A204.1 (cell line): ENCODE measurements around the gene TXNRD2.

Experiments
- FAIRE-seq: peaks from 2 replicates; lab custom pipeline; 2012; peaks lifted over from hg19 to GRCh38; lab: Jason Lieb, UNC

TXNRD2 gene

GRCh38 chr22:19855504-19856409 lies 85.9 kb downstream of the TXNRD2 start:
- FAIRE-seq = no peak

GRCh38 chr22:19854778-19855503 lies 86.7 kb downstream of the TXNRD2 start, which contains the start of the genes GNB1L and RTL10:
Gene GNB1L, minus strand, starts transcription at chr22:19854874. Its CDS starts 33,519 bp downstream, at chr22:19821355.
Gene RTL10, minus strand, starts transcription at chr22:19854874. Its CDS starts 2,613 bp downstream, at chr22:19852261.
- FAIRE-seq = no peak

- no peak for FAIRE-seq
These were observed 87.5 kb downstream of the TXNRD2 start for GRCh38 chr22:19853879-19854777.

GRCh38 chr22:19853058-19853878 lies 88.3 kb downstream of the TXNRD2 start:
- no peak for FAIRE-seq

GRCh38 chr22:19852177-19852781 lies 89.3 kb downstream of the TXNRD2 start:
- no peak for FAIRE-seq

GRCh38 chr22:19851291-19852176 lies 90.1 kb downstream of the TXNRD2 start:
- no peak for FAIRE-seq

- FAIRE-seq = no peak
These were observed 90.9 kb downstream of the TXNRD2 start for GRCh38 chr22:19850763-19851109.

GRCh38 chr22:19849835-19850762 lies 91.5 kb downstream of the TXNRD2 start:
- FAIRE-seq = no peak

- no peak for FAIRE-seq
These were observed 93.1 kb downstream of the TXNRD2 start for GRCh38 chr22:19848298-19849224.

- FAIRE-seq = no peak
These were observed 94.3 kb downstream of the TXNRD2 start for GRCh38 chr22:19847345-19847632.

- FAIRE-seq = no peak
These were observed 94.8 kb downstream of the TXNRD2 start for GRCh38 chr22:19846620-19847344.

GRCh38 chr22:19845054-19845722 lies 96.4 kb downstream of the TXNRD2 start:
- FAIRE-seq = no peak

GRCh38 chr22:19844377-19845053 lies 97.1 kb downstream of the TXNRD2 start:
- FAIRE-seq = no peak

- no peak for FAIRE-seq
These were observed 97.7 kb downstream of the TXNRD2 start for GRCh38 chr22:19843857-19844376.

GRCh38 chr22:19843107-19843856 lies 98.3 kb downstream of the TXNRD2 start:
- no peak for FAIRE-seq
